Fibroblast of lung (primary cell): ENCODE results near the gene EXOC3. TPM values are rescaled to one million over a fixed set of nuclear protein-coding genes. Genes with fewer than 3 reads are reported as not detected.

Source experiments
- DNase-seq, 2 donors: peaks; one replicate each; pipeline versions ENCODE4 v3.0.0 to v3.0.0-alpha.2; 2010; ENCODE audit warnings: low read depth in 2 of 2
- H2AFZ ChIP-seq: 2 replicates; pipeline ENCODE4 v1.5.1; 2012; ENCODE audit warnings: low read length, control low read depth, inconsistent platforms
- H3K27ac ChIP-seq: 2 replicates; pipeline ENCODE4 v1.5.1; 2011; ENCODE audit warnings: low read length, control low read depth; ENCODE audit not compliant: insufficient read depth
- H3K27me3 ChIP-seq: 2 replicates; pipeline ENCODE4 v1.5.1; 2011; ENCODE audit warnings: mild to moderate bottlenecking, low read length; ENCODE audit not compliant: control insufficient read depth, insufficient read depth
- H3K36me3 ChIP-seq: 2 replicates; pipeline ENCODE4 v1.5.1; 2011; ENCODE audit warnings: low read length; ENCODE audit not compliant: control insufficient read depth, insufficient read depth
- H3K4me1 ChIP-seq: 2 replicates; pipeline ENCODE4 v1.5.1; 2011; ENCODE audit warnings: low read length; ENCODE audit not compliant: control insufficient read depth, insufficient read depth; ENCODE audit errors: extremely low read depth
- H3K4me2 ChIP-seq: 2 replicates; pipeline ENCODE4 v1.5.1; 2011; ENCODE audit warnings: low read length, control low read depth; ENCODE audit not compliant: insufficient read depth; ENCODE audit errors: extremely low read depth
- H3K4me3 ChIP-seq, 4 experiments: fragments of 200-600 bp in 1 of 4; sonication (generic) in 1 of 4; replicated peaks in 1 of 4; 2 replicates each; pipeline ENCODE4 v1.5.1; 2011 to 2016; ENCODE audit warnings: low read length in 4 of 4, low read depth in 3 of 4, mild to moderate bottlenecking in 3 of 4, control low read depth in 2 of 4, inconsistent platforms in 1 of 4, mixed read lengths in 1 of 4; ENCODE audit not compliant: insufficient read depth in 1 of 4; ENCODE audit errors: control extremely low read depth in 1 of 4
- H3K79me2 ChIP-seq: 2 replicates; pipeline ENCODE4 v1.5.1; 2012; ENCODE audit warnings: mild to moderate bottlenecking, low read length, inconsistent platforms; ENCODE audit not compliant: control insufficient read depth, insufficient read depth
- H3K9ac ChIP-seq: 2 replicates; pipeline ENCODE4 v1.5.1; 2011; ENCODE audit warnings: mild to moderate bottlenecking, low read length, control low read depth; ENCODE audit not compliant: insufficient read depth
- H3K9me3 ChIP-seq: 2 replicates; pipeline ENCODE4 v1.5.1; 2012; ENCODE audit warnings: low read depth, low read length; ENCODE audit not compliant: control insufficient read depth, insufficient read depth
- H4K20me1 ChIP-seq: 2 replicates; pipeline ENCODE4 v1.5.1; 2011; ENCODE audit warnings: low read length; ENCODE audit not compliant: control insufficient read depth, insufficient read depth; ENCODE audit errors: extremely low read depth
- CTCF ChIP-seq, 2 donors: IDR thresholded peaks in 1 of 2; conservative IDR thresholded peaks in 1 of 2; 1 replicate in 1 of 2; 2 replicates in 1 of 2; pipeline ENCODE4 v1.5.1; 2011 to 2012; ENCODE audit warnings: low read length in 2 of 2, control low read depth in 1 of 2, inconsistent platforms in 1 of 2, low read depth in 1 of 2, mild to moderate bottlenecking in 1 of 2
- EZH2 ChIP-seq: IDR thresholded peaks from 2 replicates; pipeline ENCODE4 v1.5.1; 2012; ENCODE audit warnings: low read length, control low read depth, mild to moderate bottlenecking; ENCODE audit errors: missing control alignments
- polyA plus RNA-seq, 2 donors: library from polyadenylated mRNA; depleted of rRNA in 1 of 2; stranded (reverse) in 1 of 2; unstranded in 1 of 2; fragments of >200 nt; gene quantifications; 2 replicates each; pipeline ENCODE4 v1.2.1, GENCODE V29; 2011 to 2012; ENCODE audit warnings: missing spikeins in 1 of 2
- total RNA-seq: library from RNA; depleted of rRNA; stranded (reverse); fragments of >200 nt; gene quantifications from 2 replicates; pipeline ENCODE4 v1.2.1, GENCODE V29; 2014

The EXOC3 gene
- total and polyA plus RNA-seq, 2 donors (not counting 1 experiment from before 2014, with no cell fraction given): 19.9 to 34.5 TPM

GRCh38 chr5:501105-501830 lies 58.3 kb downstream of the EXOC3 start:
- Histone ChIP-seq H3K9me3 (no peaks in the 10 kb centered on the region), H4K20me1 (no peaks in the 10 kb centered on the region), H3K27me3 (peaks cover 11% of the 10 kb centered on the region), H3K4me2 (no peak overlapping the region), H3K36me3 (no peaks in the 10 kb centered on the region), H3K27ac (no peak overlapping the region), H3K9ac (no peak overlapping the region), H3K4me3 (no peak overlapping the region), H3K79me2 (no peaks in the 10 kb centered on the region), H2AFZ (no peak overlapping the region), H3K4me1 (no peaks in the 10 kb centered on the region)
- no peak for DNase-seq
- TF ChIP-seq EZH2 (no peak), CTCF (conservative IDR thresholded peaks at IDR 0.05 in 1 of 2, IDR thresholded peaks at IDR 0.05 in 1 of 2; ENCODE audit: low read depth in 1 of 2, low read length in 2 of 2) (no peak)

GRCh38 chr5:501831-502184 lies 58.8 kb downstream of the EXOC3 start:
- Histone ChIP-seq H3K4me2 (no peak overlapping the region), H4K20me1 (no peaks in the 10 kb centered on the region), H3K9ac (no peak overlapping the region), H3K27ac (no peak overlapping the region), H3K27me3 (peaks cover 11% of the 10 kb centered on the region), H3K4me3 (no peak overlapping the region), H2AFZ (no peak overlapping the region), H3K36me3 (no peaks in the 10 kb centered on the region), H3K9me3 (no peaks in the 10 kb centered on the region), H3K4me1 (no peaks in the 10 kb centered on the region), H3K79me2 (no peaks in the 10 kb centered on the region)
- no peak for DNase-seq
- no peak for TF ChIP-seq CTCF (conservative IDR thresholded peaks at IDR 0.05 in 1 of 2, IDR thresholded peaks at IDR 0.05 in 1 of 2; ENCODE audit: low read depth in 1 of 2, low read length in 2 of 2)
- TF ChIP-seq EZH2: no peak

GRCh38 chr5:502325-503079 lies 59.5 kb downstream of the EXOC3 start:
- H3K79me2 ChIP-seq: no peaks in the 10 kb centered on the region
- no peak for TF ChIP-seq EZH2
- no peak for TF ChIP-seq CTCF (conservative IDR thresholded peaks at IDR 0.05 in 1 of 2, IDR thresholded peaks at IDR 0.05 in 1 of 2; ENCODE audit: low read depth in 1 of 2, low read length in 2 of 2)
- no peak overlapping the region for H3K4me2 ChIP-seq

More at GRCh38 chr5:502325-503079, 59.5 kb downstream of the EXOC3 start:
- no peaks in the 10 kb centered on the region for H4K20me1 ChIP-seq
- H3K36me3 ChIP-seq: no peaks in the 10 kb centered on the region
- DNase-seq: no peak
- no peak overlapping the region for H3K4me3 ChIP-seq
- H3K9me3 ChIP-seq: no peaks in the 10 kb centered on the region
- no peaks in the 10 kb centered on the region for H3K4me1 ChIP-seq
- no peak overlapping the region for H3K9ac ChIP-seq
- peaks cover 11% of the 10 kb centered on the region for H3K27me3 ChIP-seq
- no peak overlapping the region for H2AFZ ChIP-seq
- H3K27ac ChIP-seq: no peak overlapping the region
